Caco-2 (cell line): ENCODE measurements around the gene ATCAY. TPM values are rescaled to one million over a fixed set of nuclear protein-coding genes. Genes with fewer than 3 reads are reported as not detected.

Source experiments
- BruUV-seq: library from RNA; stranded (reverse); fragments of 400-500 nt; replicated peaks from 2 replicates; lab custom pipeline; 2021; lab: Mats Ljungman, UMichigan
- CTCF ChIA-PET: fragments of 300-600 bp; sonication (Branson Sonifier 250); formaldehyde crosslinking; loops from one replicate; lab custom pipeline; 2022; ENCODE audit warnings: antibody characterized with exemption; lab: Charles Lee
- POLR2A ChIA-PET: fragments of 300-600 bp; sonication (Branson Sonifier 250); formaldehyde crosslinking; loops from one replicate; lab custom pipeline; 2022; ENCODE audit warnings: antibody characterized with exemption; lab: Charles Lee
- DNase-seq, 2 experiments: peaks; one replicate each; pipeline versions ENCODE4 v3.0.0 to v3.0.0-alpha.2; 2020 to 2022
- H3K27me3 ChIP-seq: replicated peaks from 2 replicates; pipeline ENCODE4 v1.6.0; 2011; ENCODE audit warnings: low read length; ENCODE audit not compliant: control insufficient read depth, insufficient read depth
- H3K36me3 ChIP-seq: 2 replicates; pipeline ENCODE4 v1.5.1; 2011; ENCODE audit warnings: low read length; ENCODE audit not compliant: control insufficient read depth, insufficient read depth
- H3K4me1 ChIP-seq: fragments of 250-450 bp; sonication (Bioruptor Pico); 2 replicates; pipeline ENCODE4 v1.5.1; 2020; ENCODE audit warnings: mild to moderate bottlenecking
- H3K4me3 ChIP-seq: 2 replicates; pipeline ENCODE4 v1.5.1; 2011; ENCODE audit warnings: low read depth, mild to moderate bottlenecking, control low read depth, low read length
- H3K9me3 ChIP-seq: fragments of 250-450 bp; sonication (Bioruptor Pico); 2 replicates; pipeline ENCODE4 v1.5.1; 2020; ENCODE audit warnings: mild to moderate bottlenecking, moderate library complexity
- H3K27ac Mint-ChIP-seq: one replicate; pipeline ENCODE4 v1.8.0; 2022; ENCODE audit warnings: mixed read lengths; ENCODE audit not compliant: unreplicated experiment
- H3K27me3 Mint-ChIP-seq: one replicate; pipeline ENCODE4 v1.8.0; 2022; ENCODE audit warnings: mixed read lengths; ENCODE audit not compliant: insufficient read depth, unreplicated experiment
- H3K36me3 Mint-ChIP-seq: one replicate; pipeline ENCODE4 v1.8.0; 2022; ENCODE audit warnings: mild to moderate bottlenecking, mixed read lengths; ENCODE audit not compliant: insufficient read depth, unreplicated experiment
- H3K4me1 Mint-ChIP-seq: one replicate; pipeline ENCODE4 v1.8.0; 2022; ENCODE audit warnings: low read depth, mixed read lengths; ENCODE audit not compliant: unreplicated experiment
- H3K4me3 Mint-ChIP-seq: one replicate; pipeline ENCODE4 v1.8.0; 2022; ENCODE audit warnings: mild to moderate bottlenecking, moderate library complexity, mixed read lengths; ENCODE audit not compliant: unreplicated experiment
- H3K9me3 Mint-ChIP-seq: one replicate; pipeline ENCODE4 v1.8.0; 2022; ENCODE audit warnings: mixed read lengths; ENCODE audit not compliant: unreplicated experiment
- CTCF ChIP-seq, 2 experiments: fragments of 200-600 bp in 1 of 2; IDR thresholded peaks; 1 replicate in 1 of 2; 2 replicates in 1 of 2; pipeline versions ENCODE4 v1.5.1 to v1.8.0; 2011 to 2022; ENCODE audit warnings: antibody characterized with exemption in 1 of 2, control low read depth in 1 of 2, inconsistent platforms in 1 of 2, low read depth in 1 of 2, low read length in 1 of 2, mild to moderate bottlenecking in 1 of 2, moderate library complexity in 1 of 2; ENCODE audit not compliant: insufficient read depth in 1 of 2, severe bottlenecking in 1 of 2, unreplicated experiment in 1 of 2
- intact Hi-C: fragments of 100-400 bp; cut with micrococcal nuclease; formaldehyde crosslinking; loops from one replicate; pipeline ENCODE4 v1.10.0; 2022; ENCODE audit not compliant: unreplicated experiment
- total RNA-seq: library from RNA; stranded (reverse); gene quantifications from 2 replicates; pipeline ENCODE4 v1.2.3, GENCODE V29; 2022

The ATCAY gene
- total RNA-seq, 1 experiment from 2014 or later, result not detected

- Mint-ChIP-seq H3K9me3 (no peaks in the 10 kb centered on the region), H3K27ac (no peak overlapping the region), H3K4me1 (no peaks in the 10 kb centered on the region), H3K4me3 (no peak overlapping the region), H3K36me3 (no peaks in the 10 kb centered on the region), H3K27me3 (peaks cover 5% of the 10 kb centered on the region)
- Histone ChIP-seq H3K9me3 (0 out of 2 replicates have a peak, but pooled peaks cover 7% of the 10 kb centered on the region), H3K4me1 (no peaks in the 10 kb centered on the region), H3K36me3 (no peaks in the 10 kb centered on the region), H3K27me3 (no peaks in the 10 kb centered on the region; the same call in 1 of the 2 replicates), H3K4me3 (no peak overlapping the region)
- TF ChIP-seq CTCF (IDR thresholded peaks at IDR 0.05; ENCODE audit: insufficient read depth in 1 of 2, low read depth in 1 of 2, low read length in 1 of 2, severe bottlenecking in 1 of 2, unreplicated experiment in 1 of 2), result no peak
- no TSS peak for BruUV-seq
- intact Hi-C loops, result no loop called here
- POLR2A ChIA-PET, result no interaction called here
- no peak for DNase-seq
- CTCF ChIA-PET, result no interaction called here
Measured at GRCh38 chr19:3910105-3910504, 29.6 kb downstream of the ATCAY start.

DNA sequence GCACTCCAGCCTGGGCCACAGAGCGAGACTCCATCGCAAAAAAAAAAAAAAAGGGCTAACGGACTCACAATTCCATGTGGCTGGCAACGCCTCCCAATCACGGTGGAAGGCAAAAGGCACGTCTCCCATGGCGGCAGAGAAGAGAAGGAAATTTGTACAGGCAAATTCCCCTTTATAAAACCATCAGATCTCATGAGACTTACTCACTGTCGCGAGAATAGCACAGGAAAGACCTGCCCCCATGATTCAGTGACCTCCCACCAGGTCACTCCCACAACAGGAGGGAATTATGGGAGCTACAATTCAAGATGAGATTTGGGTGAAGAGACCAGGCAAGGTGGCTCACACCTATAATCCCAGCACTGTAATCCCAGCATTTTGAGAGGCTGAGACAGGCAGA is 33.7 kb downstream of the ATCAY start:
- H3K27me3 Mint-ChIP-seq, result peaks cover 3% of the 10 kb centered on the region
- Histone ChIP-seq H3K27me3 (no peaks in the 10 kb centered on the region), H3K4me3 (no peak overlapping the region), H3K36me3 (no peaks in the 10 kb centered on the region), H3K9me3 (0 out of 2 replicates have a peak, but pooled peaks cover 7% of the 10 kb centered on the region), H3K4me1 (no peaks in the 10 kb centered on the region)
- no peaks in the 10 kb centered on the region for H3K9me3 Mint-ChIP-seq
- ChIA-PET CTCF (interaction anchor here (0.6 kb wide), 2 partner anchors 65 to 81 kb away, joined by 3 to 7 read pairs; no protein-coding TSS in a partner anchor), POLR2A (no interaction called here)
- DNase-seq, result no peak
- H3K36me3 Mint-ChIP-seq, result no peaks in the 10 kb centered on the region
- no peak overlapping the region for H3K4me3 Mint-ChIP-seq
- H3K4me1 Mint-ChIP-seq, result no peaks in the 10 kb centered on the region
- no peak for TF ChIP-seq CTCF (IDR thresholded peaks at IDR 0.05; ENCODE audit: insufficient read depth in 1 of 2, low read depth in 1 of 2, low read length in 1 of 2, severe bottlenecking in 1 of 2, unreplicated experiment in 1 of 2)
- no peak overlapping the region for H3K27ac Mint-ChIP-seq
- intact Hi-C loops, result no loop called here
- BruUV-seq, result no TSS peak

DNA sequence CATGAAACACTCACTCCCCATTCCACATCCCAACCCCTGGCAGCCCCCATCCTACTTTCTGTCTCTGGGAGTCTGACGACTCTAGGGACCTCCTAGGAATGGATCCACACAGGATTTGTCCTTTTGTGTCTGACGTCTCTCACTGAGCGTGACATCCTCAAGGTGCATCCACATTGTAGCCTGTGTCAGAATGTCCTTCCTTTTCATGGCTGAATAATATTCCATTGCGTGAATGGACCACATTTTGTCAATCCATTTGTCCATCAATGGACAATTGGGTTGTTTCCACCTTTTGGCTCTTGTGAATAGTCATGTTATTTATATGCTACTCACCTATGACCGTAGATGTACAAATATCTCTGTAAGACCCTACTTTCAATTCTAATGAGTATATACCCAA is 35.5 kb downstream of the ATCAY start:
- Mint-ChIP-seq H3K27me3 (peaks cover 3% of the 10 kb centered on the region), H3K4me3 (no peak overlapping the region), H3K9me3 (no peaks in the 10 kb centered on the region), H3K27ac (no peak overlapping the region), H3K36me3 (no peaks in the 10 kb centered on the region), H3K4me1 (no peaks in the 10 kb centered on the region)
- intact Hi-C loops, result no loop called here
- ChIA-PET CTCF (no interaction called here), POLR2A (no interaction called here)
- no peaks in the 10 kb centered on the region for H3K4me1 ChIP-seq
- no peaks in the 10 kb centered on the region for H3K27me3 ChIP-seq
- no peak overlapping the region for H3K4me3 ChIP-seq
- no peak for DNase-seq
- H3K36me3 ChIP-seq, result no peaks in the 10 kb centered on the region
- H3K9me3 ChIP-seq, result peaks cover 4% of the 10 kb centered on the region; the same call in 1 of the 2 replicates
- BruUV-seq, result no TSS peak
- TF ChIP-seq CTCF (IDR thresholded peaks at IDR 0.05; ENCODE audit: insufficient read depth in 1 of 2, low read depth in 1 of 2, low read length in 1 of 2, severe bottlenecking in 1 of 2, unreplicated experiment in 1 of 2), result no peak
